Measurements from ENCODE around the gene SLC16A3.
"Not testable (repeated sequence)": the region's sequence is repeated elsewhere in the genome, so short reads cannot be mapped to it uniquely, and the experiment has no call there.

Gene SLC16A3

GRCh38 chr17:82228842-82229697 lies at the start of gene SLC16A3:
Gene SLC16A3 (plus strand): TSS chr17:82229042. CDS start chr17:82236009, 6,967 bp downstream.
- DNase-seq = no peak

- no peak for DNase-seq
Observed at GRCh38 chr17:82179412-82179811, 49.4 kb upstream of the SLC16A3 start.

GRCh38 chr17:82179946-82180475 lies 48.8 kb upstream of the SLC16A3 start:
- DNase-seq = no peak

- no peak for DNase-seq
Observed at GRCh38 chr17:82180776-82181528, 47.9 kb upstream of the SLC16A3 start.

GRCh38 chr17:82184761-82185160 lies 44.1 kb upstream of the SLC16A3 start:
- DNase-seq = no peak

GRCh38 chr17:82186221-82186620 lies 42.6 kb upstream of the SLC16A3 start:
- no peak for DNase-seq

- no peak for DNase-seq
Observed at GRCh38 chr17:82187500-82187899, 41.3 kb upstream of the SLC16A3 start.

GRCh38 chr17:82188001-82188961 lies 40.6 kb upstream of the SLC16A3 start:
- DNase-seq = no peak

- not testable (repeated sequence) for DNase-seq
Observed at GRCh38 chr17:82193050-82193449, 35.8 kb upstream of the SLC16A3 start.

GRCh38 chr17:82193520-82194220 lies 35.2 kb upstream of the SLC16A3 start:
- DNase-seq = no peak

- DNase-seq = no peak
Observed at GRCh38 chr17:82194765-82195164, 34.1 kb upstream of the SLC16A3 start.

GRCh38 chr17:82195675-82196672 lies 32.9 kb upstream of the SLC16A3 start:
- no peak for DNase-seq

- no peak for DNase-seq
Observed at GRCh38 chr17:82198092-82198491, 30.8 kb upstream of the SLC16A3 start.

- DNase-seq = no peak
Observed at GRCh38 chr17:82199496-82199895, 29.3 kb upstream of the SLC16A3 start.

- DNase-seq = no peak
Observed at GRCh38 chr17:82200135-82200534, 28.7 kb upstream of the SLC16A3 start.

GRCh38 chr17:82200743-82201497 lies 27.9 kb upstream of the SLC16A3 start:
- no peak for DNase-seq

- DNase-seq = no peak
Observed at GRCh38 chr17:82201498-82201910, 27.3 kb upstream of the SLC16A3 start.

GRCh38 chr17:82202981-82203380 lies 25.9 kb upstream of the SLC16A3 start:
- DNase-seq = no peak

- no peak for DNase-seq
Observed at GRCh38 chr17:82203920-82204319, 24.9 kb upstream of the SLC16A3 start.
